Measurements from ENCODE around the gene ANKRD12.

DNA sequence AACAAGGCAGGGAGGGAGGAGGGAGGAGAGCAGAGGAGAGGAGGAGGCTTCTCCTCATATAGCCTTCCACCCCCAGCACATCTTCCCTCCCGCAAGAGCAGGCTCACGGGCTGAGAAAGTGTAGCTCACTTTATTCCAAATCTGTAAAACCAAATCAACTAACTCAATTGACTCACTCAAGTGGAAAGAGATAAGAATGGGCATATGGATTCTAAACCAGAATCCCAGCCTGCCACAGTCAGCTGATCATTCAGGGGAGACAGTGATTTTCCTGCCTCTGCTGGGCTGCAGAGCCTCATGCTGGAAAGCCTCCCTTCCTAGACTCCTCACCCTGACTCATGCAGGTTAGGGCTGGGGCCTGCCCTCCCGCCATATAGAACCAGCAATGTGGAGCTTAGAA, 193.8 kb downstream of the ANKRD12 start:
- TF ChIP-seq, protein P1, sequence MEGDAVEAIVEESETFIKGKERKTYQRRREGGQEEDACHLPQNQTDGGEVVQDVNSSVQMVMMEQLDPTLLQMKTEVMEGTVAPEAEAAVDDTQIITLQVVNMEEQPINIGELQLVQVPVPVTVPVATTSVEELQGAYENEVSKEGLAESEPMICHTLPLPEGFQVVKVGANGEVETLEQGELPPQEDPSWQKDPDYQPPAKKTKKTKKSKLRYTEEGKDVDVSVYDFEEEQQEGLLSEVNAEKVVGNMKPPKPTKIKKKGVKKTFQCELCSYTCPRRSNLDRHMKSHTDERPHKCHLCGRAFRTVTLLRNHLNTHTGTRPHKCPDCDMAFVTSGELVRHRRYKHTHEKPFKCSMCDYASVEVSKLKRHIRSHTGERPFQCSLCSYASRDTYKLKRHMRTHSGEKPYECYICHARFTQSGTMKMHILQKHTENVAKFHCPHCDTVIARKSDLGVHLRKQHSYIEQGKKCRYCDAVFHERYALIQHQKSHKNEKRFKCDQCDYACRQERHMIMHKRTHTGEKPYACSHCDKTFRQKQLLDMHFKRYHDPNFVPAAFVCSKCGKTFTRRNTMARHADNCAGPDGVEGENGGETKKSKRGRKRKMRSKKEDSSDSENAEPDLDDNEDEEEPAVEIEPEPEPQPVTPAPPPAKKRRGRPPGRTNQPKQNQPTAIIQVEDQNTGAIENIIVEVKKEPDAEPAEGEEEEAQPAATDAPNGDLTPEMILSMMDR (conservative IDR thresholded peaks at IDR 0.05; ENCODE audit: low read depth in 2 of 2): no peak
- TF ChIP-seq POLR2AphosphoS5 (IDR thresholded peaks at IDR 0.05; ENCODE audit: low read depth) (no peak), STAT1 (IDR thresholded peaks at IDR 0.05; ENCODE audit: unreplicated experiment) (no peak), EZH2 (IDR thresholded peaks at IDR 0.05; ENCODE audit: low read depth, unreplicated experiment) (no peak), ZNF331 (CRISPR knock-in tag; IDR thresholded peaks at IDR 0.05; ENCODE audit: low read depth) (no peak), EZH2phosphoT487 (IDR thresholded peaks at IDR 0.05; ENCODE audit: unreplicated experiment) (no peak), CREB1 (CRISPR knock-in tag; IDR thresholded peaks at IDR 0.05; ENCODE audit: low read depth) (no peak), JUNB (IDR thresholded peaks at IDR 0.05; ENCODE audit: unreplicated experiment) (no peak)
- TF ChIP-seq, protein P2, sequence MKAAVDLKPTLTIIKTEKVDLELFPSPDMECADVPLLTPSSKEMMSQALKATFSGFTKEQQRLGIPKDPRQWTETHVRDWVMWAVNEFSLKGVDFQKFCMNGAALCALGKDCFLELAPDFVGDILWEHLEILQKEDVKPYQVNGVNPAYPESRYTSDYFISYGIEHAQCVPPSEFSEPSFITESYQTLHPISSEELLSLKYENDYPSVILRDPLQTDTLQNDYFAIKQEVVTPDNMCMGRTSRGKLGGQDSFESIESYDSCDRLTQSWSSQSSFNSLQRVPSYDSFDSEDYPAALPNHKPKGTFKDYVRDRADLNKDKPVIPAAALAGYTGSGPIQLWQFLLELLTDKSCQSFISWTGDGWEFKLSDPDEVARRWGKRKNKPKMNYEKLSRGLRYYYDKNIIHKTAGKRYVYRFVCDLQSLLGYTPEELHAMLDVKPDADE (IDR thresholded peaks at IDR 0.05): no peak
- TF ChIP-seq, protein P3, sequence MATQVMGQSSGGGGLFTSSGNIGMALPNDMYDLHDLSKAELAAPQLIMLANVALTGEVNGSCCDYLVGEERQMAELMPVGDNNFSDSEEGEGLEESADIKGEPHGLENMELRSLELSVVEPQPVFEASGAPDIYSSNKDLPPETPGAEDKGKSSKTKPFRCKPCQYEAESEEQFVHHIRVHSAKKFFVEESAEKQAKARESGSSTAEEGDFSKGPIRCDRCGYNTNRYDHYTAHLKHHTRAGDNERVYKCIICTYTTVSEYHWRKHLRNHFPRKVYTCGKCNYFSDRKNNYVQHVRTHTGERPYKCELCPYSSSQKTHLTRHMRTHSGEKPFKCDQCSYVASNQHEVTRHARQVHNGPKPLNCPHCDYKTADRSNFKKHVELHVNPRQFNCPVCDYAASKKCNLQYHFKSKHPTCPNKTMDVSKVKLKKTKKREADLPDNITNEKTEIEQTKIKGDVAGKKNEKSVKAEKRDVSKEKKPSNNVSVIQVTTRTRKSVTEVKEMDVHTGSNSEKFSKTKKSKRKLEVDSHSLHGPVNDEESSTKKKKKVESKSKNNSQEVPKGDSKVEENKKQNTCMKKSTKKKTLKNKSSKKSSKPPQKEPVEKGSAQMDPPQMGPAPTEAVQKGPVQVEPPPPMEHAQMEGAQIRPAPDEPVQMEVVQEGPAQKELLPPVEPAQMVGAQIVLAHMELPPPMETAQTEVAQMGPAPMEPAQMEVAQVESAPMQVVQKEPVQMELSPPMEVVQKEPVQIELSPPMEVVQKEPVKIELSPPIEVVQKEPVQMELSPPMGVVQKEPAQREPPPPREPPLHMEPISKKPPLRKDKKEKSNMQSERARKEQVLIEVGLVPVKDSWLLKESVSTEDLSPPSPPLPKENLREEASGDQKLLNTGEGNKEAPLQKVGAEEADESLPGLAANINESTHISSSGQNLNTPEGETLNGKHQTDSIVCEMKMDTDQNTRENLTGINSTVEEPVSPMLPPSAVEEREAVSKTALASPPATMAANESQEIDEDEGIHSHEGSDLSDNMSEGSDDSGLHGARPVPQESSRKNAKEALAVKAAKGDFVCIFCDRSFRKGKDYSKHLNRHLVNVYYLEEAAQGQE (IDR thresholded peaks at IDR 0.05; ENCODE audit: unreplicated experiment): no peak
